Adrenal gland (tissue), 5 donors: ENCODE measurements around the gene TXLNA.

Experiments used
- POLR2A ChIP-seq, 2 donors: fragments of 450-650 bp; IDR thresholded peaks; one replicate each; pipeline ENCODE4 v1.6.1; 2017; ENCODE audit warnings: antibody characterized with exemption in 2 of 2, mild to moderate bottlenecking in 2 of 2, moderate library complexity in 1 of 2
- TF ChIP-seq, protein P1 (sequence below), 6 experiments: fragments of 450-650 bp in 4 of 6; fragments of 200-600 bp in 2 of 6; sonication (generic) in 1 of 6; IDR thresholded peaks; 1 replicate in 5 of 6; 2 replicates in 1 of 6; pipeline versions ENCODE4 v1.5.1 to v1.8.0; 2016 to 2021; ENCODE audit warnings: antibody characterized with exemption in 6 of 6, mild to moderate bottlenecking in 2 of 6, moderate library complexity in 1 of 6
- donor health status: DM: no; HTN: no; CAD: no.

DNA sequence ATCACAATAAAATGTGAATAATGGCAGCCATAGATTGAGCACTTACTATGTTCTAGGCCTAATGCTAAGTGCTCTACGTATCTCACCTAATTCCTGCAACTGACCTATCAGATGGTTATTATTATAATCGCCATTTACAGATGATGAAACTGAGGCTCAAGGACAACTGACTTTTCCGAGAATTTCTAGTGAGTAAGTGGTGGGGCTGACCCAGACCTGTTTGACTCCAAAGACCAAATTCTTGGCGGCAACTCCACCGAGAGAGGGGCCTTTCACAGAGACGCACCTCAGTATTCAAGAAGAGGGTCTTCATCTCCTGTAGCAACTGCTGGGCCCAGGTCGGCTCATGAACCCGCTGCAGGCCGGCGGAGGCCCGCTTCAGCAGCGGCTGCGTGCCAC lies 42.1 kb downstream of the TXLNA start:
- TF ChIP-seq, protein P1, sequence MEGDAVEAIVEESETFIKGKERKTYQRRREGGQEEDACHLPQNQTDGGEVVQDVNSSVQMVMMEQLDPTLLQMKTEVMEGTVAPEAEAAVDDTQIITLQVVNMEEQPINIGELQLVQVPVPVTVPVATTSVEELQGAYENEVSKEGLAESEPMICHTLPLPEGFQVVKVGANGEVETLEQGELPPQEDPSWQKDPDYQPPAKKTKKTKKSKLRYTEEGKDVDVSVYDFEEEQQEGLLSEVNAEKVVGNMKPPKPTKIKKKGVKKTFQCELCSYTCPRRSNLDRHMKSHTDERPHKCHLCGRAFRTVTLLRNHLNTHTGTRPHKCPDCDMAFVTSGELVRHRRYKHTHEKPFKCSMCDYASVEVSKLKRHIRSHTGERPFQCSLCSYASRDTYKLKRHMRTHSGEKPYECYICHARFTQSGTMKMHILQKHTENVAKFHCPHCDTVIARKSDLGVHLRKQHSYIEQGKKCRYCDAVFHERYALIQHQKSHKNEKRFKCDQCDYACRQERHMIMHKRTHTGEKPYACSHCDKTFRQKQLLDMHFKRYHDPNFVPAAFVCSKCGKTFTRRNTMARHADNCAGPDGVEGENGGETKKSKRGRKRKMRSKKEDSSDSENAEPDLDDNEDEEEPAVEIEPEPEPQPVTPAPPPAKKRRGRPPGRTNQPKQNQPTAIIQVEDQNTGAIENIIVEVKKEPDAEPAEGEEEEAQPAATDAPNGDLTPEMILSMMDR (IDR thresholded peaks at IDR 0.05): no peak
- no peak for TF ChIP-seq POLR2A (IDR thresholded peaks at IDR 0.05)
